ENCODE results near the gene PARP16. TPM values are rescaled to one million over a fixed set of nuclear protein-coding genes. Genes with fewer than 3 reads are reported as not detected.
"Not testable (repeated sequence)": the region's sequence is repeated elsewhere in the genome, so short reads cannot be mapped to it uniquely, and the experiment has no call there.

PARP16 gene
- total RNA-seq, 1 donor from 2014 or later, result 14.7 TPM

DNA sequence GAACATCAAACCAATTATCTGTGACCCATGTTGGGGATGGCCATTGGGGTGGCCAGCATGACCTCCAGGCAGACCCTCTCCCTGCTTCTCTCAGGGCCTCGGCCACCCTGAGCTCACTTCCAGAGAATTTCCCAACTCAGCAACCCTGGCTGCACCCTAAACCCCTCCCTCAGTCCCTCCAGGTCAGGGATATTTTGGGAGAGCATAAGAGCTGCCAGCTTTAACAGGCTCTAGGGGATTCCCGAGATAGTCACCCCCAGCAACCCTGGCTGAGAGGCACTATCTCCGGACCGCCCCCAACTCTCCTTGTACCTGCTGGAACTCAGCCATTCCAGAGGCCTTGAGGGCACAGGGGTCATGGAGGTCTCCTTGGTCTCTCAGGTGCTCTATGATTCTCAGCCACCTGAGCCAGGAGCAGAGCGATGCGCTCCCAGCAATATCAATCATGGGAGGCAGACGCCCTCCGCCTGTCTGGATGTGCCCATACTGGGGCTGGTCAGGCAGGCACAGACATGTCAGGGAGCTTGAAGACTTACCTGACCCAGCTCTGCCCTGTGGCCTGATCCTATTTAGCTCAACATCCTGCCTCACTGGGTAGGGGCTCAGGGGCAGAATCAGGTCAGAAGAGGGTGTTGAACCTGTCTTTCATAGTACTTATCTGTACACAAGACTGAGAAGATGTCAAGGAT is 40.5 kb downstream of the PARP16 start:
- intact Hi-C loops (cut with micrococcal nuclease), result no loop called here

GRCh38 chr15:65245096-65245856 is 41.4 kb downstream of the PARP16 start:
- intact Hi-C loops (cut with micrococcal nuclease), result no loop called here

GRCh38 chr15:65244638-65245037 is 42.0 kb downstream of the PARP16 start:
- intact Hi-C loops (cut with micrococcal nuclease), result no loop called here

DNA sequence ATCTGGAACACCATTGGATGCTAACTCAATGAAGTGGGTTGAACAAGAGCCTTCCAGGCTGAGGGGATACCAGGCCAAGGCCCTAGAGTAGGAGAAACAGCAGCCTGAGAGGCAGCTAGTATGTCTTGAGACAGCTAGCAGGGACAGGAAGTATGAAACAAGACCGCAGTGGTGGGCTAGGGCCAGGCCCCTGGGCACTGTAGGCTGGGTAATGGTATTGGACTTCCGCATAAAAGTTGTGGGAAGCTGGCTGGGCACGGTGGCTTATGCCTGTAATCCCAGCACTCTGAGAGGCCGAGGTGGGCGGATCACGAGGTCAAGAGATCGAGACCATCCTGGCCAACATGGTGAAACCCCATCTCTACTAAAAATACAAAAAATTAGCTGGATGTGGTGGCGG is 50.2 kb downstream of the PARP16 start:
- intact Hi-C loops (cut with micrococcal nuclease), result not testable (repeated sequence)

- intact Hi-C loops (cut with micrococcal nuclease), result no loop called here
Observed at GRCh38 chr15:65233696-65234095, 53.0 kb downstream of the PARP16 start.

GRCh38 chr15:65232520-65232919 is 54.2 kb downstream of the PARP16 start:
- intact Hi-C loops (cut with micrococcal nuclease), result no loop called here

DNA sequence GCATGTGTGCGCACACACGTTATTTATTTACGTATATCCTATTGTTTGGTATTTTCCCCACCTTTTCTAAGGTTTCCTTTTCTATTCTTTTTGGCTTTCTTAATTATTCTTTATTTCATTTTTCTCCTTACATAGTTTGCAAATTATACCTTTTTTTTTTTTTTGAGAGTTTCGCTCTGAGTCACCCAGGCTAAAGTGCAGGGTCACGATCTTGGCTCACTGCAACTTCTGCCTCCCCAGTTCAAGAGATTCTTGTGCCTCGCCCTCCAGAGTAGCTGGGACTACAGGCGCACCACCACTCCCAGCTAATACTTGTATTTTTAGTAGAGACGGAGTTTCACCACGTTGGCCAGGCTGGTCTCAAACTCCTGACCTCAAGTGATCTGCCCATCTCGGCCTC is 55.4 kb downstream of the PARP16 start:
- intact Hi-C loops (cut with micrococcal nuclease), result no loop called here

DNA sequence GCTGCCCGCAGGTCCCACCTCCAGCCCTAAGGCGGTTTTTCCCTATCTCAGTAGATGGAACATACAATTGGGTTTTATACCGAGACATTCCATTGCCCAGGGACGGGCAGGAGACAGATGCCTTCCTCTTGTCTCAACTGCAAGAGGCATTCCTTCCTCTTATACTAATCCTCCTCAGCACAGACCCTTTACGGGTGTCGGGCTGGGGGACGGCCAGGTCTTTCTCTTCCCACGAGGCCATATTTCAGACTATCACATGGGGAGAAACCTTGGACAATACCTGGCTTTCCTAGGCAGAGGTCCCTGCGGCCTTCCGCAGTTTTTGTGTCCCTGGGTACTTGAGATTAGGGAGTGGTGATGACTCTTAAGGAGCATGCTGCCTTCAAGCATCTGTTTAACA is 59.8 kb downstream of the PARP16 start:
- intact Hi-C loops (cut with micrococcal nuclease), result not testable (repeated sequence)

GRCh38 chr15:65226221-65226620 is 60.5 kb downstream of the PARP16 start:
- intact Hi-C loops (cut with micrococcal nuclease), result no loop called here

DNA sequence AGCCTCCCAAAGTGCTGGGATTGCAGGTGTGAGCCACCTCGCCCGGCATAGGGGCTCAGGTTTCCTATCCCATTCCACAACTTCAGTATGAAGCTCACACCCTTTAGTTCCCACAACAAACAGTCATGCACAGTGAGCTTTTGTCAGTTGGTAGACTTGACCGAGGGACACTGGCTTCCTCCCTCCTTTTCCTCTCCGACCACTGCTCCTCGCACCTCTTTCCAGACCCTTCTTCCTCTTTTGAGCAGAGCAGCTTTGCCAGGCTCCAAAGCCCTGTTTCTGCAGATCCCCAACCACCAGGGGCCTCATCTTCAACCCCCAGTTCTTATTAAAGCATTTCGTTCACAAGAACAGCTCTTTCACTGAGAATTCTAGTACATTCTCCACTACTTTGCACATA is 62.7 kb downstream of the PARP16 start:
- intact Hi-C loops (cut with micrococcal nuclease), result no loop called here

GRCh38 chr15:65222891-65223290 is 63.8 kb downstream of the PARP16 start:
- intact Hi-C loops (cut with micrococcal nuclease), result no loop called here

DNA sequence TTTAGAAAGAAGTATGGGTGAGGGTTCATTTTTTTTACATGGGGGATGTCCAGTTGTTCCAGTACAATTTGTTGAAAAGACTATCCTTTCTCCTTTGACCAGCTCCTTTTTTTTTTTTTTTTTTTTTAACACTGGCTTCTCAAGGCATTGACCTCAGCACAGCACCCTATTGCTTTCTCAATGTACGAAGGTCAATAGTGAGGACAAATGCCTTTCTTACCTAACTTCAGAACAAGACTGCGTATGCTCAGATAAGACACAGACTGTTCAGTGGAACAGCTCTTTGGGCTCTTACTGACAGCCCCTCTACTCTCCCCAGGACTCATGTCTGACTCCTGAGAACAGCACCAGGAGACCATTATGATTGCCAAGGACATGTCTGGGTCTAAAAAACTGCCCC is 65.0 kb downstream of the PARP16 start:
- intact Hi-C loops (cut with micrococcal nuclease), result no loop called here

DNA sequence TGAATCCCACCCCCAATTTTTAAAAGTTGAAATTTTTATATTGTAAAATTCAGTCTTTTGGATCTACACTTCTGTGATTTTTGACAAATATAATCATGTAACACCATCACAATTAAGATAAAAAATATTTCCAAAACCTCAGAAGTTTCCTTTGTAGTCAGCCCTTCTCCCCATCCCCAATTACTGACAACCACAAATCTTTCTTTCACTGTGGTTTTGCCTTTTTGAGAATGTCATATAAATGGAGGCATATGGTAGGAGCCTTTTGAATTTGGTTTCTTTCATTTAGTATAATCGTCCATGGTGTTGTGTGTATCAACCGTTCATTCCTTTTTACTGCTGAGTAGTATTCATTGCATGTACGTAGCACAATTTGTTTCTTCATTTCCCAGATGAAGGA is 67.5 kb downstream of the PARP16 start:
- intact Hi-C loops (cut with micrococcal nuclease), result no loop called here

DNA sequence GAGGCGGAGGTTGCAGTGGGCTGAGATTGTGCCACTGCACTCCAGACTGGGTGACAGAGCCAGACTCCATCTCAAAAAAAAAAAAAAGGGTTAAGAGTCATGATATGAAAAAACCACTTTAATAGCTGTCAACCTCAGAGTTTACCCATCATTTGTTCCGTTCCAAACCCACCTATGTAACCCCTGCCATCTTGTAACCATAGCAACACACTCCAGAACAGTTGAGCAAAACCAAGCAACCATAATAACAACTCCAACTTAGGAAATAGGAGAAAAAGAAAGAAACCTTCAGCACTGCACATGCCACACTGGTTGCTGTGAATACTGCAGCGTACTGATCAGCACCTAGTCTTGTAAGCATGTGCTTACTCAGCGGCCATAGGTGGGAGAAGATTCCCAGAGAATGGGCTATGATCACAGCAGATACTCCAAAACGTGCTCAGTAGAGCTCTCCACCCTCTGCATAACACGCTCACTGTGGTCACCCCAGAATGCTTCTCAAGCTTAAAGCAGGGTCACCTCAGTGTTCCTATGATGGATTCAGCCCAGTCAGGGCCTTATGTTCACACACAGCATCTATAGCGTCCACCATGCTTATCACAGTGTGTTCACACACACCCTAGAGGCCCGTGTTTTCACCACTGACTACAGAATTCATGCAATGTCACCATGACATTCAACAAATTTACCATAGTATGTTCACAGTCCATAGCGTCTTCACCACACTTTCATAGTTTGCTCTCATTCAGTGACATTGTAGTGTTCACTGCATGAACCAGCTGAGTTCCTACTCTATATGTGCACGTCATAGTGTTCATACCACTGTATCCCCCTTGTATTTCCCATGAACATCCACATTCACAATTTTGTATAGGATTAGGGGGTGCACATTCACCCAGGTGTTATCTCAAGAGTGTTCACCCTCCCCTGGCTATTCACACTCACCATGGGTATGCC is 68.9 kb downstream of the PARP16 start:
- intact Hi-C loops (cut with micrococcal nuclease), result no loop called here

DNA sequence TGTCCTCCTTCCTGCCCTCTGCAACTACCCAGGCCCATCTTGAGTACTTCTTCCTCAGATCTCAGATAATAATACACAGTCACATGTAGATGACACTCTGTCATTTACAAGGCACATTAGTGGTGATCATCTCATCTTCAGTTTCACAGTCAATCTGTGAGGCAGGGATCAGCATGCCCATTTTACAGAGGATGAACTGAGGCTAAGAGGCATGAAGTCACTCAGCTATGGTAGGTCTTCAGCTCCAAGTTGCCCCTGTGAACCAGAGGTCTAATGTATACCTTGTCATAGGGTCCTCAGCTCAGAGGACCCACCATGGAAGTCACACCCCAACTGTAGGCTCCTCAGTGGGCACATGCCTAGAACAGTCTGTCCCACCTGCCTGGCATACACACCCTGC is 71.2 kb downstream of the PARP16 start:
- intact Hi-C loops (cut with micrococcal nuclease), result no loop called here

- intact Hi-C loops (cut with micrococcal nuclease), result no loop called here
Observed at GRCh38 chr15:65214010-65214409, 72.7 kb downstream of the PARP16 start.

DNA sequence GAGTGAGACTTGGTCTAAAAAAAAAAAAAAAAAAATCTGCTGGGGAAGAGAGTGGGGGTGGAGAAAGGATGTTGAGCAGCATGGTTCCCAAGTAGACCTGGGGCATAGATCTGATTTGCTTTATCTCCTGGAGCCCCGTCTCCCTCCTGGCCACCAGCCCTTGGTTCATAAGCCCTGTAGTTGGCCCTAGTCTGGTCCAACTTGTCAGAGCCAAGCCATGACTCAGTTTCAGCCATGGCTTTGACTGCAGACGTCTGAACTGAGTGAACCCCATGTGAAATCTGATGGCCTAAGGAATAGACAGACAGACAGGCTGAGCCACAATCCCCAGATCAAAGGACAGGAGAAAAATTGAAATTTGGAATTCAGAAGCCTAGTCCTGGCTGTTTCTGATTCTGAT is 73.4 kb downstream of the PARP16 start:
- intact Hi-C loops (cut with micrococcal nuclease), result no loop called here

DNA sequence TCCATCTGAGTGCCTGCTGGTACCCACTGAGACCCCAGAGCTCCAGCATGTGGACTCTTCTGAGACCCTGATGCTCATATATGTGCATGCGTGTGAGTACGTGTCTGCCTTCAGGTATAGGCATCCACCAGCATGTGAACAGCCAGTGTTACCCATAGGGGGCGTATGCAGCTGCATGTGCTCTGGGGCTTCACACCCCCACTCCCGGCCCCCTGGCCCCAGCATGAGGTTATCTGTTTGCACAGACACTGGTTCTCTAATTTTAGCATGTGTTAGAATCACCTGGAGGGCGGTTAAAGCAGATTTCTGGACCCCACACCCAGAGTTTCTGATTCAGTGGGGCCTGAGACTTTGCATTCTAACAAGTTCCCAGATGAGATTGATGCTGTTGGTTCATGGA is 74.6 kb downstream of the PARP16 start:
- intact Hi-C loops (cut with micrococcal nuclease), result no loop called here

GRCh38 chr15:65211482-65211982 is 75.2 kb downstream of the PARP16 start:
- intact Hi-C loops (cut with micrococcal nuclease), result no loop called here

GRCh38 chr15:65210770-65211481 is 75.8 kb downstream of the PARP16 start, which contains the start of gene CILP:
CILP (minus strand) TSS chr15:65211473; CDS start chr15:65209755, 1,718 bp downstream.
- intact Hi-C loops (cut with micrococcal nuclease), result no loop called here

Measured in T-helper 2 cell treated with Interferon-gamma antibody and Interleukin-4, amounts not matched to agents 100 ng/mL and 5 ng/mL, for 36 hours (primary cell).